HEK293 (cell line): ENCODE results near the gene KLHL25.

Experiments
- CTCF ChIA-PET: fragments of 350-600 bp; formaldehyde crosslinking; extraction: SDS; loops from one replicate; lab custom pipeline; 2021; ENCODE audit warnings: antibody characterized with exemption; lab: Yijun Ruan, JAX
- POLR2A ChIA-PET: fragments of 300-600 bp; formaldehyde crosslinking; extraction: SDS; loops from one replicate; lab custom pipeline; 2020; ENCODE audit warnings: antibody characterized with exemption, inconsistent platforms; lab: Yijun Ruan, JAX
- H3K27ac ChIP-seq: fragments of 200-500 bp; sonication (Bioruptor generic); 2 replicates; pipeline ENCODE4 v1.5.1; 2014; ENCODE audit warnings: low read depth, low read length, control low read depth, inconsistent platforms; ENCODE audit errors: extremely low read depth
- H3K36me3 ChIP-seq, 2 experiments: fragments of 200-500 bp in 1 of 2; sonication (Bioruptor generic) in 1 of 2; 1 replicate in 1 of 2; 2 replicates in 1 of 2; pipeline ENCODE4 v1.5.1; 2014 to 2017; ENCODE audit warnings: inconsistent platforms in 2 of 2, low read length in 2 of 2; ENCODE audit not compliant: control insufficient read depth in 2 of 2, insufficient read depth in 1 of 2
- H3K4me1 ChIP-seq: fragments of 200-500 bp; sonication (Bioruptor generic); 2 replicates; pipeline ENCODE4 v1.5.1; 2014; ENCODE audit warnings: mild to moderate bottlenecking, low read length, inconsistent platforms; ENCODE audit not compliant: control insufficient read depth, insufficient read depth
- H3K4me3 ChIP-seq: 2 replicates; pipeline ENCODE4 v1.5.1; 2011; ENCODE audit warnings: low read depth, mild to moderate bottlenecking, control low read depth, low read length, moderate library complexity
- H3K9me3 ChIP-seq: fragments of 200-500 bp; sonication (Bioruptor generic); 2 replicates; pipeline ENCODE4 v1.5.1; 2014; ENCODE audit warnings: low read depth, low read length, inconsistent platforms; ENCODE audit not compliant: control insufficient read depth, insufficient read depth
- FEZF1 ChIP-seq: fragments of 450-650 bp; formaldehyde crosslinking; IDR thresholded peaks from 2 replicates; pipeline ENCODE4 v1.5.1; 2016; ENCODE audit warnings: missing biosample characterization, missing genetic modification characterization
- GLI4 ChIP-seq: fragments of 450-650 bp; formaldehyde crosslinking; IDR thresholded peaks from 2 replicates; pipeline ENCODE4 v1.5.1; 2016; ENCODE audit warnings: missing biosample characterization, missing genetic modification characterization
- HOXD13 ChIP-seq: sonication (generic); formaldehyde crosslinking; IDR thresholded peaks from 2 replicates; pipeline ENCODE4 v1.8.0; 2022; ENCODE audit warnings: missing genetic modification reagents, borderline replicate concordance
- MZF1 ChIP-seq: fragments of 450-650 bp; formaldehyde crosslinking; IDR thresholded peaks from 2 replicates; pipeline ENCODE4 v1.5.1; 2017; ENCODE audit warnings: missing biosample characterization, missing genetic modification characterization, borderline replicate concordance
- PRDM4 ChIP-seq: fragments of 450-650 bp; formaldehyde crosslinking; IDR thresholded peaks from 2 replicates; pipeline ENCODE4 v1.5.1; 2017; ENCODE audit warnings: missing biosample characterization, missing genetic modification characterization
- PRDM6 ChIP-seq: fragments of 450-650 bp; formaldehyde crosslinking; IDR thresholded peaks from 2 replicates; pipeline ENCODE4 v1.5.1; 2017; ENCODE audit warnings: missing biosample characterization, missing genetic modification characterization
- SALL2 ChIP-seq: fragments of 450-650 bp; formaldehyde crosslinking; IDR thresholded peaks from 2 replicates; pipeline ENCODE4 v1.5.0; 2017; ENCODE audit warnings: missing biosample characterization, mild to moderate bottlenecking, missing genetic modification characterization, borderline replicate concordance
- SP3 ChIP-seq: fragments of 450-650 bp; formaldehyde crosslinking; IDR thresholded peaks from 2 replicates; pipeline ENCODE4 v1.5.1; 2016; ENCODE audit warnings: missing biosample characterization, missing genetic modification characterization
- ZFP3 ChIP-seq: fragments of 450-650 bp; formaldehyde crosslinking; IDR thresholded peaks from 2 replicates; pipeline ENCODE4 v1.5.1; 2016; ENCODE audit warnings: low read depth, missing biosample characterization, missing genetic modification characterization
- ZFP69B ChIP-seq: fragments of 450-650 bp; formaldehyde crosslinking; IDR thresholded peaks from 2 replicates; pipeline ENCODE4 v1.5.1; 2016; ENCODE audit warnings: missing biosample characterization, missing genetic modification characterization
- ZIC2 ChIP-seq: fragments of 450-650 bp; formaldehyde crosslinking; IDR thresholded peaks from 2 replicates; pipeline ENCODE4 v1.5.1; 2016; ENCODE audit warnings: missing biosample characterization, missing genetic modification characterization
- ZNF121 ChIP-seq: fragments of 450-650 bp; formaldehyde crosslinking; IDR thresholded peaks from 2 replicates; pipeline ENCODE4 v1.5.1; 2016; ENCODE audit warnings: missing biosample characterization, missing genetic modification characterization
- ZNF169 ChIP-seq: fragments of 450-650 bp; formaldehyde crosslinking; IDR thresholded peaks from 2 replicates; pipeline ENCODE4 v1.5.1; 2016; ENCODE audit warnings: missing biosample characterization, missing genetic modification characterization
- ZNF214 ChIP-seq: fragments of 450-650 bp; formaldehyde crosslinking; IDR thresholded peaks from 2 replicates; pipeline ENCODE4 v1.5.1; 2017; ENCODE audit warnings: missing biosample characterization, mild to moderate bottlenecking, missing genetic modification characterization, borderline replicate concordance
- ZNF24 ChIP-seq: fragments of 450-650 bp; formaldehyde crosslinking; IDR thresholded peaks from 2 replicates; pipeline ENCODE4 v1.5.1; 2016; ENCODE audit warnings: missing biosample characterization, missing genetic modification characterization
- ZNF404 ChIP-seq: fragments of 450-650 bp; formaldehyde crosslinking; IDR thresholded peaks from 2 replicates; pipeline ENCODE4 v1.5.1; 2017; ENCODE audit warnings: missing biosample characterization, missing genetic modification characterization
- ZNF473 ChIP-seq: fragments of 450-650 bp; formaldehyde crosslinking; IDR thresholded peaks from 2 replicates; pipeline ENCODE4 v1.5.1; 2017; ENCODE audit warnings: missing biosample characterization, missing genetic modification characterization
- ZNF626 ChIP-seq: fragments of 450-650 bp; sonication (Bioruptor Pico); formaldehyde crosslinking; IDR thresholded peaks from 2 replicates; pipeline ENCODE4 v1.5.1; 2018; ENCODE audit warnings: missing biosample characterization, missing genetic modification characterization, inconsistent platforms
- ZNF654 ChIP-seq: fragments of 450-650 bp; formaldehyde crosslinking; IDR thresholded peaks from 2 replicates; pipeline ENCODE4 v1.5.1; 2016; ENCODE audit warnings: low read depth, missing biosample characterization, missing genetic modification characterization
- ZNF777 ChIP-seq: fragments of 450-650 bp; formaldehyde crosslinking; IDR thresholded peaks from 2 replicates; pipeline ENCODE4 v1.5.1; 2017; ENCODE audit warnings: missing biosample characterization, missing genetic modification characterization, borderline replicate concordance
- ZXDB ChIP-seq: fragments of 450-650 bp; formaldehyde crosslinking; IDR thresholded peaks from 2 replicates; pipeline ENCODE4 v1.5.1; 2016; ENCODE audit warnings: missing biosample characterization, missing genetic modification characterization

KLHL25 gene

GRCh38 chr15:85746641-85747040 lies 48.1 kb downstream of the KLHL25 start:
- Histone ChIP-seq H3K4me1 (no peaks in the 10 kb centered on the region), H3K27ac (no peak overlapping the region), H3K9me3 (no peaks in the 10 kb centered on the region), H3K36me3 (peaks cover 6 to 65% of the 10 kb centered on the region in 2 experiments), H3K4me3 (no peak overlapping the region)
- POLR2A ChIA-PET: no interaction called here
- CTCF ChIA-PET: interaction anchor here (1.0 to 1.1 kb wide), 2 partner anchors 48 to 93 kb away, joined by 3 to 4 read pairs; partner anchors contain the start of gene KLHL25
- TF ChIP-seq GLI4 (tag by site-specific recombination): no peak
- no peak for TF ChIP-seq ZNF214 (tag by site-specific recombination)
- no peak for TF ChIP-seq ZNF654
- TF ChIP-seq ZNF404 (tag by site-specific recombination): no peak
- TF ChIP-seq, all 188 proteins: peak for 0

GRCh38 chr15:85745525-85746150 lies 49.1 kb downstream of the KLHL25 start:
- no peaks in the 10 kb centered on the region for H3K4me1 ChIP-seq
- ChIA-PET POLR2A (no interaction called here), CTCF (no interaction called here)
- H3K27ac ChIP-seq: no peak overlapping the region
- H3K36me3 ChIP-seq: peaks cover 9 to 72% of the 10 kb centered on the region in 2 experiments
- no peaks in the 10 kb centered on the region for H3K9me3 ChIP-seq
- H3K4me3 ChIP-seq: no peak overlapping the region
- TF ChIP-seq ZNF626 (tag by site-specific recombination): no peak
- no peak for TF ChIP-seq MZF1 (tag by site-specific recombination)
- TF ChIP-seq ZNF777 (tag by site-specific recombination): no peak
- no peak for TF ChIP-seq ZFP3
- no peak for TF ChIP-seq ZNF473 (tag by site-specific recombination)
- no peak for TF ChIP-seq PRDM6 (tag by site-specific recombination)
- no peak for TF ChIP-seq ZNF654
- TF ChIP-seq ZNF169 (tag by site-specific recombination): no peak
- no peak for TF ChIP-seq ZNF121
- TF ChIP-seq SP3 (tag by site-specific recombination): no peak
- TF ChIP-seq ZFP69B: no peak
- no peak for TF ChIP-seq HOXD13 (CRISPR knock-in tag)

- ChIA-PET POLR2A (no interaction called here), CTCF (no interaction called here)
- Histone ChIP-seq H3K36me3 (peaks cover 12 to 77% of the 10 kb centered on the region in 2 experiments), H3K4me1 (no peaks in the 10 kb centered on the region), H3K4me3 (no peak overlapping the region), H3K27ac (no peak overlapping the region), H3K9me3 (no peaks in the 10 kb centered on the region)
- TF ChIP-seq FEZF1 (tag by site-specific recombination) (no peak), PRDM4 (tag by site-specific recombination) (no peak), ZXDB (tag by site-specific recombination) (no peak), ZNF24 (tag by site-specific recombination) (no peak), ZIC2 (tag by site-specific recombination) (no peak), SALL2 (no peak)
Measured at GRCh38 chr15:85745023-85745422, 49.7 kb downstream of the KLHL25 start.
